ENCODE data around the gene TNK2. TPM values are rescaled to one million over a fixed set of nuclear protein-coding genes. Genes with fewer than 3 reads are reported as not detected.

Gene TNK2
- total and polyA plus RNA-seq, 2 of the 8 experiments (the other 6 are each of a cell fraction or from before 2014, with no cell fraction given): 10.4 to 33.9 TPM

- TF ChIP-seq EGR1 (IDR thresholded peaks at IDR 0.05; ENCODE audit: borderline replicate concordance, low read depth, low read length) (no peak), RXRA (IDR thresholded peaks at IDR 0.05; ENCODE audit: insufficient read depth, low read depth, low read length) (no peak), CEBPB (IDR thresholded peaks at IDR 0.05; ENCODE audit: low read depth, low read length) (peak; percentile 62), NANOG (IDR thresholded peaks at IDR 0.05; ENCODE audit: insufficient read depth, low read depth, low read length, poor library complexity, severe bottlenecking) (no peak), CREB1 (IDR thresholded peaks at IDR 0.05) (no peak), PHF8 (conservative IDR thresholded peaks at IDR 0.05; ENCODE audit: low read depth, low read length) (no peak), BACH1 (IDR thresholded peaks at IDR 0.05; ENCODE audit: low read length) (no peak), ASH2L (IDR thresholded peaks at IDR 0.05; ENCODE audit: low read length) (peak; percentile 17)
These were observed 49.1 kb downstream of the TNK2 start (continued) for GRCh38 chr3:195859061-195859845.
